Mucosa of gallbladder (tissue), 1 donor: Measurements from ENCODE around the gene ASMTL. TPM values are rescaled to one million over a fixed set of nuclear protein-coding genes. Genes with fewer than 3 reads are reported as not detected.
"Not testable (repeated sequence)": the region's sequence is repeated elsewhere in the genome, so short reads cannot be mapped to it uniquely, and the experiment has no call there.

ENCODE experiments used
- DNase-seq: peaks from one replicate; pipeline ENCODE4 v3.0.0-alpha.2; 2020; ENCODE audit warnings: low spot score
- total RNA-seq: library from RNA; stranded (reverse); gene quantifications from one replicate; pipeline ENCODE4 v1.2.1, GENCODE V29; 2021
- donor health status: DM: no; HTN: no; CAD: no.

Gene ASMTL
- total RNA-seq, 1 donor from 2014 or later, result 29.7 TPM

GRCh38 chrX:1481636-1482529, 29.2 kb upstream of the ASMTL start:
- DNase-seq, result peak; percentile 72

GRCh38 chrX:1480082-1480785, 27.5 kb upstream of the ASMTL start:
- no peak for DNase-seq

DNA sequence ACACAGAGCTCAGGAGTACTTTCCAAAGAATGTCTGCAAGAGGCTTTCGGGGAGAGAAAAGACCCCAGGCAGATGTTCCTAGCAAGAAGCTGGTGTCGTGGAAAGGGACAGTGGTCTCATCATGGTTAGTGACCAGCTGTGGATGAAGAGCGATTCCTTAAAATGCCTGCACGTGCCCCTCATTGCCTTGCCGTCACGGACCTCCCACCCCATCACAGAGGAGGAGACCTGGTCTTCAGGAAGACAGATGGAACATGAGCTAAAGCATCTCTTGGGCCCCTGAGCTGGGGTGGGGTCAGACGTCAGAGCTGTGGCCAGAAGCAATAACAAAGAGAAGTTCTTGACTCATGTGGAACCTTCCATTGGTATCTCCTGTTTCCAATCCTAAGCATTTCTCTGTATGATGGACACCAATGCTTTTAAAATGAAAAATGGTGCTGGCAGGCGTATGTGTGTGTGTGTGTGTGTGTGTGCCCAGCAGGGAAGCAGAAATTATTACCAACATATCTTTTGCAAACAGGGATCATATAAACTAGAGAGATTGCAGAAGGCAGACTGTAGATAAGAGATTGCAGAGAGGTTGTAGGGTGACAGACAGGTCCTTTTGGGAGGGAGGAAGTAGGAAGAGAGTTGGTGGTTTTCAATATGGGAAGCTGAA, 25.2 kb upstream of the ASMTL start:
- no peak for DNase-seq

- no peak for DNase-seq
Observed at GRCh38 chrX:1477229-1477628, 24.5 kb upstream of the ASMTL start.

GRCh38 chrX:1476682-1477081, 24.0 kb upstream of the ASMTL start:
- no peak for DNase-seq

- no peak for DNase-seq
Observed at GRCh38 chrX:1475881-1476280, 23.2 kb upstream of the ASMTL start.

DNA sequence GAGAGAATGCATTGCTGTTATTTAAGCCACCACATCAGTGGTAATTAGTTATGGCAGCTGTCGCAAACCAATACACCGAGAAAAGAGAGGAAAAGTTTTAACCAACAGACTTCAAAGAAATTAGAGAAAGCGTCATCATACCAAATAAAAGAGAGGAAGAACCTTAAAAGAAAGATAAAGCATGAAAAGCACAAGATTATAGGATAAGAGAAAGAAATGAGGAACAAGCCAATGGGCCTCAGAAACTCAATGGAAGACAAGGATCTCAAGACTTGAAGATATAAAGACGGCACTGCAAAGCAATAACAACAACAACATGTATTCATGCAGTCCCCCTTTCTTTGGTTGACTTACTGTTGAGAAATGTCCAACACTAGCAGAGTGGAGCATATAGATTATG, 22.8 kb upstream of the ASMTL start:
- DNase-seq, result no peak

- DNase-seq, result not testable (repeated sequence)
Observed at GRCh38 chrX:1474593-1474992, 21.9 kb upstream of the ASMTL start.

GRCh38 chrX:1472975-1473374, 20.3 kb upstream of the ASMTL start:
- DNase-seq, result peak; percentile 3

GRCh38 chrX:1468250-1468772, 15.6 kb upstream of the ASMTL start:
- peak; percentile 10 for DNase-seq

DNA sequence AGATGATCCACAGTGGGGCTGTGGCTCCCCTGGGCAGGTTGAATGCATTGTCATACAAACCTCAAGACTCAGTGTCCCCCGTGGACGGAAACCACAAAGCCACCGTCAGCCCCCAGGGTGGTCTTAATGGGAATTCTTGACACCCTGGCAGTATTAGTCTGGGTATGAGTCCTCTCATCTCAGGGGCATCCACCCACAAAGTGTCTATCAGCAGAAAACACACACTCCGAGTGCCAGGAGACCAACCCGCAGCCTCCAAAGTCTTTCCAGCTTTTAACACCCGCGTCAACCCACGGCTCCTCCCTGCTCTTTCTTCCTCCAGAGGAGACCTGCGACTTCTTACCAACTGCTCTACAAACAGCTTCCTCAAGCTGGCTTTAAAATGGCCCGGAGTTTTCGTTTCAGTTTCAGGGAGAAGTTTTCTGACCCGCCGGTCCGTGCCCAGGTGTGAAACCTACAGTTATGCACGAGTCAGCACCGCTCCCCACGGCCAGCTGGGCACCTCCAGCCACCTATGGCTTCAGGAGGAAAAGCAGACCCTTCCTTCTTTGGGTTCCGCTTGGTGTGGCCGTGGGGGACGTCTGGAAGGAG, 14.4 kb upstream of the ASMTL start:
- peak; percentile 9 for DNase-seq

- peak; percentile 8 for DNase-seq
Observed at GRCh38 chrX:1466232-1466661, 13.5 kb upstream of the ASMTL start.

DNA sequence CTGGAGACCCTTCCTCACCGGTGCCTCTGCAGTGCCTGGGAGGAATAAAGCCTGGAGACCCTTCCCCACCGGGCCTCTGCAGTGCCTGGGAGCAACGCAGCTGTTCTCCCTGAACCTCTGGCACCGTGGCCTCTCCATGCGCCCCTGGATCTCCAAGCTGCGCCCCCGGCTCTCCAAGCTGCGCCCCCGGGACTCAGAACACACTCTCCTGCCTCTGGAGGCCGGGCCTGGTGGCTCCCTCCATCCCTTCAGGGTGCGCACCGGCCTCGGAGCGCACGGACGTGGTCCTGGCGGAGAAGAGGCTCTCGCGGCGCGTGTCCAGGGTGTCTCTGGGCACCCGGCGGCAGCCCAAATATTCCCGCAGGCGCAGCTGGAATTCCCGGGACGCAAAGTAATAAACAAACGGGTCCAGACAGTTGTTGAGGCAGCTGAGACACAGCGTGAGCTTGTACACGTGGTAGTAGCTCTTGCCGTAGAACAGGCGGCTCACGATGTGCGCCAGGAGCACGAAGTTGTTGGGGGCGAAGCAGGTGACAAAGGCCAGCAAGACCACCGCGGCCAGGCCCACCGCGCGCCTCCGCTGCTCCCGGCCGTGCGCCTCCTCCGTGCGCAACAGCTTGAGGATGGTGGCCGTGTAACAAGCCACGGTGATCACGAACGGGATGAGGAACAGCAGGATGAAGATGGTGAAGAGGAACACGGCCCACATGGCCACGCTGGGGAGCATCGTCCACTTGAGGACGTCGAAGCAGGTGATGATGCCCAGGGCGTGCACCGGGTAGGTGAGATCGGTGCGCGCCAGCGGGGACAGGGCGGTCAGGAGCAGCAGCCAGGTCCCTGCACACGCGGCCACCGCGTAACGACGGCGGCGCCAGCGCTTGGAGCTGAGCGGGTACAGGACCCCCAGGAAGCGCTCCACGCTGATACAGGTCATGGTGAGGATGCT, 12.8 kb upstream of the ASMTL start:
- peak; percentile 8 for DNase-seq

- no peak for DNase-seq
Observed at GRCh38 chrX:1464971-1465285, 12.2 kb upstream of the ASMTL start.

DNA sequence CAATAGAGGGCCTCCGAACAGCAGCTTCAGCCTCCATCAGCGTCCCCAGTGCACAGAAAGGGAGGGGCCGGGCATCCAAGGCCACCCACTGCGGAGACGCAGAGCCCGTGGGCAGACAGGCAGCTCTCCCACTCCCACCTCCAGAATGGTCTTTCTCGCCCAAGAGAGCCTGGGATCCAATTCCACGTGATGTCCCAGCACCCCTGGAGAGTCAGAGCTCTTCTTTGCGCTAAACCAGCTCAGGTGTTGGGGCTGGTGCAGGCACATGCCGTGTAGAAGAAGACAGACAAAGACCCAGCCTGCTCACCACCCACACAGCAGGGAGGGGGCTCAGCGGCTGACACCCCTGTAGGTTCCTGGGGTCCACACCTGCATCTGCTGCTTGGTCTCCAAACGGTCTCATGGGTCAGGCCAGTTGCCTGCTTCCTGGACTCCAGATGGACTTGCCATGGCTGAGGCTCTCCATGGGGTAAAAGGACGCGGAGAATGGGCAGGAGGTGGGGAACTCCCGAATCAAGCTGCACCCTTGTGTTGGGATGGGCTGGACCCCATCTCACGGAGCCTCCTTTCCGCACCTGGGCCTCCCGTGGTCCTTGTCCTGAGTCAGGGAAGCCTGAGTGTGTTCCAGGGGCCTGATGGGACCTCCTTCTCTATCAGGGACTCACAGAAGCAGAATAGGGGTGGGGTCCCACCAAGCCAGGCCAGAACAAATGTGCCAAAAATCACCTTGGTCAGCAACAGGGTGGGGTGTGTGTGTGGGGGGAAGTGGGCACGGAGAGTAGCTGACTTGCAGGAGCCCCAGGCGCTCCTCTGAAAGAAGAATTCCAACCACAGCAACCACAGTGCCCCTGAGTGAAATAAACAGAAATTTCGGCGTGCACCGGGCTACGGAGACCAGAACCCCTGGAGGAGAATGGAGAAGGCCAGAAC, 11.6 kb upstream of the ASMTL start:
- no peak for DNase-seq

- no peak for DNase-seq
Observed at GRCh38 chrX:1463581-1463980, 10.9 kb upstream of the ASMTL start.

DNA sequence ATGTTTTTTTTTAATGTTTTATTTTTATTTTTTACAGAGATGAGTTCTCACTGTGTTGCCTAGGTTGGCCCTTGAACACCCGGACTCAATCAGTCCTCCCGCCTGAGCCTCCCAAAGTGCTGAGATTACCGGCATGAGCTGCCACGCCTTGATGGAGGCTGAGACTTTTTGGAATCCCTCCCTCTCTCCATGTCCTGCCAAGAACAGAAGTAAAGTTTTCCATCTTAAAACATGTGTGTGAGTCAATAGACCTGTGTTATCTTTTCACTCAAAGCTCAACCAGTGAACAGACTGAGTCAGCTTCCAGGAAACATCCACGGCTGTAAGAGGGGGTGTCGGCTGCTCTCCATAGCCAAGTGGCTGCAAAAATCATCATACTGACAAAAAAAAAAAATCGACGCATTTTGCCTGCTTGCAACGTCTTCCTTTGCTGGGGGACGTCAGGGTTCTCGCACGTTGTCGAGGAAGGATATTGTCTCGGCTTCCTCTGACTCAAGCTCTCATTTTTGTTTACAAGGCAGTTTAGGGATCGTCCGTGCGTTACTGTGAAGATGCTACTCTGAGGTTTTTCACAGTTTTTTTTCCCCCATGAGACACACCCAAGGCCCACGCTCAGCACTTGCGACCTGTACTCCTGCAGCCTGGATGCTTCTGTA, 10.0 kb upstream of the ASMTL start:
- DNase-seq, result no peak

GRCh38 chrX:1462110-1462509, 9.4 kb upstream of the ASMTL start:
- no peak for DNase-seq

DNA sequence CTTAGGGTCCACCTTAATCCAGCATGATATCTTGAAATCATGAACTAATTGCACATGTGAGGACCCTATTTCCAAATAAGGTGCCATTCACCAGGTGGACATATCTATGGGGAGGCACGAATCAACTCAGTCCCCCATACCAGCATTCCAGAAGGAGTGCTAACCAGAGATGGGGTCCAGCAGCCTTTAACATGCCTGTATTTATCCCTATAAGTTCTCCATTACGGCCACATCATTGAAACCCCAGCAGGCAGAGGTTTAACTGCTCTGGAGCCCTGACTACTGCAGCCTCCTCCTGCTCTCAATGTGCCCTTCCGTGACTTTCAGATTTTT, 3.2 kb upstream of the ASMTL start:
- no peak for DNase-seq
